GM20000 (cell line): ENCODE results near the gene CSRP1.

Source experiments
- DNase-seq: peaks from one replicate; pipeline ENCODE4 v3.0.0; 2012; ENCODE audit warnings: low spot score
- CTCF ChIP-seq: IDR thresholded peaks from 2 replicates; pipeline ENCODE4 v1.5.1; 2012; ENCODE audit warnings: mild to moderate bottlenecking, control low read depth; ENCODE audit errors: extremely low read depth, missing control alignments

CSRP1 gene

DNA sequence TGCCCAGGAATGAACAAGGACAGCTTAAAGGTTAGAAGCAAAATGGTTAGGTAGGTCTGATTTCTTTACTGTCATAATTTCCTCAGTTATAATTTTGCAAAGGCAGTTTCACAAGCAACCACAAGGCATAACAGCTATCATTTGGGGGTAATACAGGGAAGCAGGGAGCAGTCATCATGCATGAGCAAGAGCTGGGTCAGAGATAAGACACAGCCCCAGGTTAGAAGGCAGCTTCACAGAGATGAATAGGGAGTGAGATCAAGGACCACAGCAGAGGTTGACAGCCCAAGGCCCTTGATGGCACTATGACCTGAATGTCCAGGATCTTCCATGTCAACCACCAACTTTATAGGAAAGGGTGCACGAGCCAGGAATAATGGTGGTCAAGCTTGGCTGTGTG lies 9.0 kb upstream of the CSRP1 start:
- no peak for DNase-seq
- TF ChIP-seq CTCF, result no peak

- no peak for TF ChIP-seq CTCF
- no peak for DNase-seq
Observed at GRCh38 chr1:201515062-201515750, 8.3 kb upstream of the CSRP1 start.

DNA sequence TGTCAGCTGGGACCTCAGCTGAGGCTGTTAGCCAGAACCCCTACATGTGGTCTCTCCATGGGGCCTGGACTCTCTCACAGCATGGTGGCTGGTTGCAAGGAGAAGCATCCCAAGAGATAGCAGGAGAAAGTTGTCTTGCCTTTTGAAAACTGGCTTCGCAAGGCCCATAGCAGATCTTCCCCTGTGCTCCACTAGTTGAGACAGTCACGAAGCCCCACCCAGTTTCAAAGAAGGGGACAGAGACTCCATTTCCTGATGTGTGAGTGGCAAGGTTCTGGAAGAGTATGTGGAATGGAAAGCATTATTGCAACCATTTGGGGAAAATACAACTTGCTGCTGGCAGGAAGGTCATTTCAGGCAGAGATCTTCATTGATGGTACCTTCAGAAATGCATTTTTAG lies 7.5 kb upstream of the CSRP1 start:
- no peak for DNase-seq

DNA sequence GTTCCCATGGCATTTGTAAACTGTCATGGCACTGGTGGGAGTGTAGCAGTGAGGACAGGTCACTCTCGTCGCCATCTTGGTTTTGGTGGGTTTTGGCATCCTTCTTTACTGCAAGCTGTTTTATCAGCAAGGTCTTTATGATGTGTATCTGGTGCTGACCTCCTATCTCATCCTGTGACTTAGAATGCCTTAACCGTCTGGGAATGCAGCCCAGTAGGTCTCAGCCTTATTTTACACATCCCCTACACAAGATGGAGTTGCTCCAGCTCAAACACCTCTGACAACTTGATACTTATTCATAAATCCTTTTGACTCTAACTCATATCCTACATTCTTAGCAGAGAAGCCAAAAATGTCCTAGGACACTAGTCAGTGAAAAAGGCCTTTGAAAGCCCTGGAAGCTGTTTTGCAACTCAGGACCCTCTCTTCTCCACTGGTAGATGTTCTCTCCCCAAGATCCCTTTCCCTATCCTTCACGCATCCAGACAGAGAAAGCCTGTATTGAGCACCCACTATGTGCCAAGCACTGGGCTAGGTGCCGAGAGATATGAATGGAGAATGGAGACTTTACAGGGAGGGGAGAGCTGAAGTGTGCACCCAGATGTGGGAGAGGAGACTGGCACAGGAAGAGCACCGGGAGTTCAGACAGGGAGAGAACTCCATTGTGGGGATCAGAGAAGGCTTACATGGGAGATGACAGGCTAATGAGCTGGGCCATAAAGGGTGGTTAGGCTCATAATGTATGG lies 6.7 kb upstream of the CSRP1 start:
- no peak for DNase-seq
- TF ChIP-seq CTCF, result no peak

More for the DNA sequence above, 7.5 kb upstream of the CSRP1 start:
- no peak for TF ChIP-seq CTCF

- DNase-seq, result peak; percentile 66
- no peak for TF ChIP-seq CTCF
Observed at GRCh38 chr1:201511941-201512539, 5.1 kb upstream of the CSRP1 start.

DNA sequence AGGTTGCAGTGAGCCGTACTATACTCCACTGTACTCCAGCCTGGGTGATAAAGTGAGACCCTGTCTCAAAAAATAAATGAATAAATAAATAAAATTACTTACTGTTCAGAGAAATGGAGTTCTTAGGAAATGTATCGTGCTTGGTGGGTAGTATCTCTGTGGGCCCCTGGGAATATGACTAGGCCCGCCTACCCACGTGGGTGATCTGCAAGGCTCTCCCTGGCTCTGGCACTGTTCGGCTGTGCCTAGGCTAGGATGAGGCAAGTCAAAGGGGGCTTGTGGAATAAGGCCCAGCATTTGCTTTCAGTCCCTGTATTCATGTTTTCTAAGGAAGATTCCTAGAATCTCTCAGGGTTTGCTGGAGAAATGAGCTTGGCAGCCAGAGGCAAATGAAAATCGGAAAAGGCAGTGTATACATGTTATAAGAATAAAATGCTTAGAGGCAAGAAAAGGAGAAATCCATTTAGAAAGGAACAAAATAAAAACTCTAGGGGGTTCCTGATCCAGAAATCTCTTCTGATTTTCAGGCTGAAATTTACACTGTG lies 4.5 kb upstream of the CSRP1 start:
- TF ChIP-seq CTCF, result no peak
- DNase-seq, result no peak

DNA sequence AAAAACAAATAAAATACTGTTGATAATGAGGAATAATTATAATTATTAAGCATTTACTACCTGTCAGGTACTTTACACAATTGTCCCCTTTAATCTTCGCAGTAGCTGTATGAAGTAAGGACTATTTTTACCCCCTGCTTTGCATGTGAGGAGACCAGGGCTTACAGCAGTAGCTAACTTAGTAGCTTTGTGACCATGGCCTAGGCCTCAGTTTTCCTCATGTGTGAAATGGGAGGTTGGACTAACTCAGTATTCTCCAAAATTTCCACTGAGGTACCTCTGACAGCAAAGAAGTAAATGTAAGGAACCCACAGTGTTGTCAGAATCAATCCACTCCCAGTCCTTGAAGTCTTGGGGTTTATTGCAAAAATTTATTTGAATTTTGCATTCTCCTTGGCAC lies 3.8 kb upstream of the CSRP1 start:
- DNase-seq, result no peak
- TF ChIP-seq CTCF, result no peak
